Dendritic cell treated with granulocyte-macrophage colony-stimulating factor and Interleukin-4, amounts not matched to agents 40 ng/mL and 50 ng/mL, for 4 days (primary cell): ENCODE measurements around the gene CDK4.
A peak's percentile ranks its signal among the peaks of the same experiment; 100 is the strongest.

ENCODE experiments used
- H3K27ac Mint-ChIP-seq: one replicate; pipeline ENCODE4 v1.8.0; 2022; ENCODE audit warnings: mild to moderate bottlenecking, mixed read lengths
- H3K27me3 Mint-ChIP-seq: one replicate; pipeline ENCODE4 v1.8.0; 2022; ENCODE audit warnings: mild to moderate bottlenecking, mixed read lengths
- H3K36me3 Mint-ChIP-seq: one replicate; pipeline ENCODE4 v1.8.0; 2022; ENCODE audit warnings: low read depth, mixed read lengths
- H3K4me1 Mint-ChIP-seq: one replicate; pipeline ENCODE4 v1.8.0; 2022; ENCODE audit warnings: low read depth, mixed read lengths
- H3K4me3 Mint-ChIP-seq: one replicate; pipeline ENCODE4 v1.8.0; 2022; ENCODE audit warnings: mild to moderate bottlenecking, moderate library complexity, mixed read lengths
- H3K9me3 Mint-ChIP-seq: one replicate; pipeline ENCODE4 v1.8.0; 2022; ENCODE audit warnings: mixed read lengths
- intact Hi-C: fragments of 100-400 bp; cut with micrococcal nuclease; formaldehyde crosslinking; loops from one replicate; pipeline ENCODE4 v1.15.0; 2022

The CDK4 gene

GRCh38 chr12:57744777-57745484 lies 7.2 kb downstream of the CDK4 start, which contains the start of gene TSPAN31:
TSPAN31 (plus strand) TSS chr12:57745039; CDS start chr12:57745155, 116 bp downstream.
- peaks cover 51% of the 10 kb centered on the region for H3K36me3 Mint-ChIP-seq
- peak within 1 kb of the TSS; percentile 96 for H3K4me3 Mint-ChIP-seq
- H3K27me3 Mint-ChIP-seq: no peaks in the 10 kb centered on the region
- peaks cover 60% of the 10 kb centered on the region for H3K4me1 Mint-ChIP-seq
- H3K9me3 Mint-ChIP-seq: no peaks in the 10 kb centered on the region
- intact Hi-C loops: loop anchor here (5.0 kb wide), 1 partner anchor 163 kb away; no protein-coding TSS in a partner anchor
- peak within 1 kb of the TSS; percentile 99 for H3K27ac Mint-ChIP-seq

- H3K9me3 Mint-ChIP-seq: no peaks in the 10 kb centered on the region
- H3K4me3 Mint-ChIP-seq: peak overlapping the region; percentile 96
- peaks cover 45% of the 10 kb centered on the region for H3K36me3 Mint-ChIP-seq
- H3K27ac Mint-ChIP-seq: peak overlapping the region; percentile 99
- intact Hi-C loops: loop anchor here (5.0 kb wide), 1 partner anchor 162 kb away; no protein-coding TSS in a partner anchor
- no peaks in the 10 kb centered on the region for H3K27me3 Mint-ChIP-seq
- H3K4me1 Mint-ChIP-seq: peaks cover 66% of the 10 kb centered on the region
Observed at GRCh38 chr12:57744194-57744776, 7.8 kb downstream of the CDK4 start.

GRCh38 chr12:57743769-57744168 lies 8.3 kb downstream of the CDK4 start:
- peak overlapping the region; percentile 96 for H3K4me3 Mint-ChIP-seq
- no peaks in the 10 kb centered on the region for H3K9me3 Mint-ChIP-seq
- intact Hi-C loops: loop anchor here (5.0 kb wide), 1 partner anchor 161 kb away; no protein-coding TSS in a partner anchor
- peaks cover 40% of the 10 kb centered on the region for H3K36me3 Mint-ChIP-seq
- H3K27me3 Mint-ChIP-seq: no peaks in the 10 kb centered on the region
- H3K4me1 Mint-ChIP-seq: peaks cover 65% of the 10 kb centered on the region
- peak overlapping the region; percentile 99 for H3K27ac Mint-ChIP-seq

GRCh38 chr12:57741844-57742738 lies 10.0 kb downstream of the CDK4 start:
- peaks cover 62% of the 10 kb centered on the region for H3K4me1 Mint-ChIP-seq
- H3K36me3 Mint-ChIP-seq: peaks cover 26% of the 10 kb centered on the region
- intact Hi-C loops: loop anchor here (5.0 kb wide), 1 partner anchor 160 kb away; no protein-coding TSS in a partner anchor
- H3K27me3 Mint-ChIP-seq: no peaks in the 10 kb centered on the region
- peak overlapping the region; percentile 84 for H3K27ac Mint-ChIP-seq
- no peaks in the 10 kb centered on the region for H3K9me3 Mint-ChIP-seq
- H3K4me3 Mint-ChIP-seq: peak overlapping the region; percentile 85

GRCh38 chr12:57741413-57741789 lies 10.7 kb downstream of the CDK4 start:
- peaks cover 55% of the 10 kb centered on the region for H3K4me1 Mint-ChIP-seq
- intact Hi-C loops: loop anchor here (5.0 kb wide), 1 partner anchor 159 kb away; no protein-coding TSS in a partner anchor
- peak overlapping the region; percentile 84 for H3K27ac Mint-ChIP-seq
- peak overlapping the region; percentile 85 for H3K4me3 Mint-ChIP-seq
- peaks cover 26% of the 10 kb centered on the region for H3K36me3 Mint-ChIP-seq
- H3K9me3 Mint-ChIP-seq: no peaks in the 10 kb centered on the region
- no peaks in the 10 kb centered on the region for H3K27me3 Mint-ChIP-seq

DNA sequence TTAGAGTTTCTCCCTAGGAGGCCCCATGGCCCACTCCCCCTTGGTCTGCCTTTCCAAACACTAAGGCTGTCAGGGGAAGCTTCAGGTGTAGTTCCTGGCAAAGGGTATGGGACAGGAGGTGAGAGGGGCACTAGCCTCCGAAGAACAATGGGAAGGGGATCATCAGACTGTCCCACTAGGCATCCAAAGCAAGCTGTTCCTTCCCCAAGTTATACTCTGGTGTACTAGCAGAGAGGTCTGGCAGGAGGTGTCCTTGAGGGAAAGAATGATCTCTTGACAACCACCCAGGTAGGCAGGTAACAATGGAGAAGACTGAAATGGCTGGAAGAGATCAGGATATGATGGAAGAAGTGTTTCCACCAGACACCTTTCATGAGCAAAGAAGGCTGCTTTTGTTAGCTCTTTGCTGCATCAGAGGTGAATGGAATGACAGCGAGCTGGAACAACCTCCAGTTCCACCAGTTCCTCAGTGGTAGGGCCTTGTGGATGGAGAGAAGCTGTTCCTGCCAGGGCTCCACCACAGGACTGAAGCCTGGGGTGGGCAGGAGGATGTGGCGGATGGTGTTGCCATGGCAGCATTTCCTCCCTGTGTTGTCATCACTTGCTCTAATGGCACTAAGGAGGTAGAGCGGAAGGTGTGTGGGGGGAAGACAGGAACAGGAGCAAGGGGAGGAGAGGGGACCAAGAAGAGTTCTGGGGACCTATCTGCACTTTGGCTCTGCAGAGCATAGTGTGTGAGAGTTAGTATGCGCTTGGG lies 11.3 kb downstream of the CDK4 start:
- peak overlapping the region; percentile 84 for H3K27ac Mint-ChIP-seq
- intact Hi-C loops: loop anchor here (5.0 kb wide), 1 partner anchor 159 kb away; no protein-coding TSS in a partner anchor
- peaks cover 49% of the 10 kb centered on the region for H3K4me1 Mint-ChIP-seq
- peak overlapping the region; percentile 85 for H3K4me3 Mint-ChIP-seq
- H3K36me3 Mint-ChIP-seq: peaks cover 25% of the 10 kb centered on the region
- no peaks in the 10 kb centered on the region for H3K9me3 Mint-ChIP-seq
- no peaks in the 10 kb centered on the region for H3K27me3 Mint-ChIP-seq

- H3K27me3 Mint-ChIP-seq: no peaks in the 10 kb centered on the region
- H3K27ac Mint-ChIP-seq: no peak overlapping the region
- peaks cover 24% of the 10 kb centered on the region for H3K36me3 Mint-ChIP-seq
- peaks cover 43% of the 10 kb centered on the region for H3K4me1 Mint-ChIP-seq
- intact Hi-C loops: loop anchor here (5.0 kb wide), 1 partner anchor 158 kb away; no protein-coding TSS in a partner anchor
- H3K4me3 Mint-ChIP-seq: peak overlapping the region; percentile 10
- H3K9me3 Mint-ChIP-seq: no peaks in the 10 kb centered on the region
Observed at GRCh38 chr12:57739914-57740538, 12.1 kb downstream of the CDK4 start.

DNA sequence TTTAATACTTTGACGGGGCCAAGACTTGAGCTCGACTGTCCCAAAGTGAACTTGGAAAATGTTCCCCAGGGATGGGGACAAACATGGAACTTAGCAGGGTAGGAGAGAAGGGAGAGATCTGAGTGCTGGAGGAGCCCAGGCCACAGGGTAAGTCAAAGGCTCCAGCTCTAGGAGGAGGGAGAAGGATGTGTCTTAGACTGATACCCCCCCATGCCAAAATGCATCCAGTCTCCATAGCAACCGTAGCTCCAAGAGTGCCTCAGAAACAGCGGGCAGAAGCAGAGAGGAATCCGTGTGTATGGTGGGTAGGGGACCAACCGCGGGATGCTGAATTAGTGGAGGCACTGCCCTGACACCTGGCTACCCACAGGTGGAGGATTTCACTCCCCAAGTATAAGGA lies 12.7 kb downstream of the CDK4 start:
- H3K27me3 Mint-ChIP-seq: no peaks in the 10 kb centered on the region
- no peak overlapping the region for H3K4me3 Mint-ChIP-seq
- H3K9me3 Mint-ChIP-seq: no peaks in the 10 kb centered on the region
- intact Hi-C loops: no loop called here
- peaks cover 41% of the 10 kb centered on the region for H3K4me1 Mint-ChIP-seq
- H3K36me3 Mint-ChIP-seq: peaks cover 27% of the 10 kb centered on the region
- H3K27ac Mint-ChIP-seq: no peak overlapping the region

DNA sequence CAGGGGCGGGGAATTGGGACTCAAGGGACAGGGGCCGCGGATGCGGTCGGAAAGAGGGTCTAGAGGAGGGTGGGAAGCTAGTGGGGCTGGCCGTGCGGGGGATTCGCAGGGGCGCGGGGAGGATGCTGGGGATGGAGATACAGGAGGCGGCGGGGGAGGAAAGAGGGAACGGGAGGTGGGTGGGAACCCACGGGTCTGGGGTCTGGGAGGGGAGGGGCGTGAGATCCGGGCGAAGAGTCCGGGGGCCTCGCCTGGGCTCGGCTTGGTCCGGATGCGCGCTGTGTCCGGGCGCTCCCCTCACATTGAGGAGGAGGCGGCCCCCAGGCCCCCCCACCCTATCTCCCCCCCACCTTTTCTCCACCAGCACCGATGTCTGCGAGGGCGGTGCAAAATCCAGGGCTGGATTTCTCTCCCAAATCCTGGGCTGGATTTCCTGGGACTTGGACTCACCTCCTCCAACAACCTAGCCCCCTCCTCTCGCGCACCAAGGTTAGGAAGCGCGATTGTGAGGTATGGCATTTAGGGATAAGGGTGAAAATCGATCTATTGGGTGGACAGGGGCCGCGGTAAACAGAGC lies 13.4 kb downstream of the CDK4 start, which contains the start of gene AGAP2:
AGAP2 (minus strand) TSS at position 82 of the 577 bp plus-strand sequence. CDS start 496 bp downstream, outside the sequence.
- H3K4me1 Mint-ChIP-seq: peaks cover 35% of the 10 kb centered on the region
- peaks cover 34% of the 10 kb centered on the region for H3K36me3 Mint-ChIP-seq
- no peaks in the 10 kb centered on the region for H3K9me3 Mint-ChIP-seq
- no peak within 1 kb of the TSS for H3K4me3 Mint-ChIP-seq
- intact Hi-C loops: no loop called here
- H3K27me3 Mint-ChIP-seq: no peaks in the 10 kb centered on the region
- no peak within 1 kb of the TSS for H3K27ac Mint-ChIP-seq

GRCh38 chr12:57737467-57738460 lies 14.3 kb downstream of the CDK4 start:
- H3K27me3 Mint-ChIP-seq: no peaks in the 10 kb centered on the region
- H3K4me1 Mint-ChIP-seq: peaks cover 35% of the 10 kb centered on the region
- no peak overlapping the region for H3K4me3 Mint-ChIP-seq
- H3K36me3 Mint-ChIP-seq: peaks cover 44% of the 10 kb centered on the region
- H3K27ac Mint-ChIP-seq: no peak overlapping the region
- no peaks in the 10 kb centered on the region for H3K9me3 Mint-ChIP-seq
- intact Hi-C loops: no loop called here

GRCh38 chr12:57736741-57737466 lies 15.2 kb downstream of the CDK4 start:
- peaks cover 28% of the 10 kb centered on the region for H3K4me1 Mint-ChIP-seq
- intact Hi-C loops: no loop called here
- H3K36me3 Mint-ChIP-seq: peaks cover 52% of the 10 kb centered on the region
- H3K4me3 Mint-ChIP-seq: no peak overlapping the region
- no peaks in the 10 kb centered on the region for H3K9me3 Mint-ChIP-seq
- no peak overlapping the region for H3K27ac Mint-ChIP-seq
- H3K27me3 Mint-ChIP-seq: no peaks in the 10 kb centered on the region
